Erythroblast (primary cell): Measurements from ENCODE around the gene GBE1.

Source experiments
- GATA1 ChIP-seq: IDR thresholded peaks from 2 replicates; pipeline ENCODE4 v1.6.1; 2011; ENCODE audit warnings: low read depth, mild to moderate bottlenecking, control low read depth, low read length, moderate library complexity
- POLR2A ChIP-seq: IDR thresholded peaks from 2 replicates; pipeline ENCODE4 v1.6.1; 2011; ENCODE audit warnings: mild to moderate bottlenecking, low read length

GRCh38 chr3:81676706-81677456, 84.6 kb downstream of the GBE1 start:
- TF ChIP-seq POLR2A: no peak
- no peak for TF ChIP-seq GATA1
